ENCODE data around the gene DKKL1.
"Not testable (repeated sequence)": the region's sequence is repeated elsewhere in the genome, so short reads cannot be mapped to it uniquely, and the experiment has no call there.

DKKL1 gene

GRCh38 chr19:49362048-49362928 is 1.4 kb upstream of the DKKL1 start, which contains the start of gene TEAD2:
TEAD2 (minus strand) TSS chr19:49362416; CDS start chr19:49360075, 2,341 bp downstream.
- DNase-seq (ENCODE audit: low read depth, low spot score): peak; percentile 87

- peak; percentile 70 for DNase-seq (ENCODE audit: low read depth, low spot score)
Measured at GRCh38 chr19:49362929-49363267, 779 bp upstream of the DKKL1 start.

GRCh38 chr19:49364083-49364737 is 533 bp downstream of the DKKL1 start:
- DNase-seq (ENCODE audit: low read depth, low spot score): no peak

GRCh38 chr19:49366110-49366509 is 2.4 kb downstream of the DKKL1 start:
- no peak for DNase-seq (ENCODE audit: low read depth, low spot score)

GRCh38 chr19:49368711-49369358 is 5.2 kb downstream of the DKKL1 start:
- DNase-seq (ENCODE audit: low read depth, low spot score): no peak

GRCh38 chr19:49371184-49371583 is 7.5 kb downstream of the DKKL1 start:
- no peak for DNase-seq (ENCODE audit: low read depth, low spot score)

- DNase-seq (ENCODE audit: low read depth, low spot score): not testable (repeated sequence)
Measured at GRCh38 chr19:49373174-49373573, 9.5 kb downstream of the DKKL1 start.

GRCh38 chr19:49374665-49375434 is 11.2 kb downstream of the DKKL1 start:
- no peak for DNase-seq (ENCODE audit: low read depth, low spot score)

GRCh38 chr19:49378512-49378911 is 14.8 kb downstream of the DKKL1 start:
- DNase-seq (ENCODE audit: low read depth, low spot score): no peak

GRCh38 chr19:49380391-49380790 is 16.7 kb downstream of the DKKL1 start:
- no peak for DNase-seq (ENCODE audit: low read depth, low spot score)

- DNase-seq (ENCODE audit: low read depth, low spot score): no peak
Measured at GRCh38 chr19:49382639-49383038, 19.0 kb downstream of the DKKL1 start.

- DNase-seq (ENCODE audit: low read depth, low spot score): no peak
Measured at GRCh38 chr19:49383599-49383998, 19.9 kb downstream of the DKKL1 start.

- DNase-seq (ENCODE audit: low read depth, low spot score): peak; percentile 16
Measured at GRCh38 chr19:49387936-49388372, 24.3 kb downstream of the DKKL1 start, which contains the start of gene KASH5. KASH5 (plus strand) TSS chr19:49388249; CDS start chr19:49390884, 2,635 bp downstream.

GRCh38 chr19:49389406-49389805 is 25.7 kb downstream of the DKKL1 start:
- no peak for DNase-seq (ENCODE audit: low read depth, low spot score)

- no peak for DNase-seq (ENCODE audit: low read depth, low spot score)
Measured at GRCh38 chr19:49390131-49390928, 26.7 kb downstream of the DKKL1 start.

- no peak for DNase-seq (ENCODE audit: low read depth, low spot score)
Measured at GRCh38 chr19:49390929-49391359, 27.3 kb downstream of the DKKL1 start.

GRCh38 chr19:49391581-49392399 is 28.1 kb downstream of the DKKL1 start:
- peak; percentile 87 for DNase-seq (ENCODE audit: low read depth, low spot score)

GRCh38 chr19:49393881-49394280 is 30.2 kb downstream of the DKKL1 start:
- DNase-seq (ENCODE audit: low read depth, low spot score): no peak

- no peak for DNase-seq (ENCODE audit: low read depth, low spot score)
Measured at GRCh38 chr19:49395581-49396407, 32.1 kb downstream of the DKKL1 start.
